Left forelimb (tissue), 1 donor: ENCODE measurements around the gene TSBP1.
"Not testable (repeated sequence)": the region's sequence is repeated elsewhere in the genome, so short reads cannot be mapped to it uniquely, and the experiment has no call there.

ENCODE experiments used
- DNase-seq: peaks from one replicate; pipeline ENCODE4 v3.0.0-alpha.2; 2018; ENCODE audit warnings: low spot score

TSBP1 gene

DNA sequence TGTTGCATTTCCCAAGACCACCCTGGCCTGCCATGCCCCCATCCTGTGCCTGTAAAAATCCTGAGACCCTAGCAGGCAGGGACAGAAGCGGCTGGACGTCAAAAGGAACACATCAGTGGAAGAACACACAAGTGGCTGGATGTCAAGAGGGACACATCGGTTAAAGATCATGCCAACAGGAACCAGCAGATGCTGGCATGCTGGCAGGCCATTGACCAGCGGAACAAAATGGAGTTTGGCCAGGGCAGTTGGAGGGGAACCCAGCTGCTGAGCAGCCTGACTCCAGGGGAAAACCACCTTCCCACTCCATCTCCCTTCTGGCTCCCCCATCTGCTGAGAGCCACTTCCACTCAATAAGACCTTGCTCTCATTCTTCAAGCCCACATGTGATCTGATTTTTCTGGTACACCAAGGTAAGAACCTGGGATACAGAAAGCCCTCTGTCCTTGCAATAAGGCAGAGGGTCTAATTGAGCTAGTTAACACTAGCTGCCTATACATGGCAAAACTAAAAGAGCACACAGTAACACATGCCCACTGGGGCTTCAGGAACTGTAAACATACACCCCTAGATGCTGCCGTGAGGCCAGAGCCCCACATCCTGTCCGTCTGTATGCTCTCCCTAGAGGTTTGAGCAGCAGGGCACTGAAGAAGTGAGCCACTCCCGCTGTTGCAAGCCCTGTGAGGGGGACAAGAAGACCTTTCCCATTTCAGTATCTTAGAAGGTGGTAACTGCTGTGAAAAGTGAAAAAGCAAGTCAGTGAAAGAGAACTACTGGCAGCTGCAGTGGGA, 4.2 kb upstream of the TSBP1 start:
- DNase-seq, result no peak

DNA sequence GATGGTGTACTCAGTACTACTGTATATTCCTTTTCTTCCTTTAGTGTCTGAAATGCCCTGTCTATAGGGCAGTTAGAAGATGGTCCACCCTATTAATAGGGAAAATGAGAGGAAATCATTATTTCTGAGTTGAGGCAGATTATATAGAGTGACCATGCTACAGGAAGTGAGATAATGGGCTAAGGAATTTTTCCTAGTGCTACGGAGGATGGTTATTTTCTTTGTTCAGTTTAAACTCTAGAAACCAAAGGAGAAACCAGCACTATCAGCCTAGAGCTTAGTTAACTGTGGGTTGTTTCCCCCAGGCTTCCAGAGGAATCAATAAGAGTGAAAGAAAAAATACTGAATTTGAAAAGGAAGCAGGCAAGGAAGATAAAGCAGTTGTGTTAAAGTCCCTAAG, 474 bp downstream of the TSBP1 start:
- DNase-seq, result no peak

DNA sequence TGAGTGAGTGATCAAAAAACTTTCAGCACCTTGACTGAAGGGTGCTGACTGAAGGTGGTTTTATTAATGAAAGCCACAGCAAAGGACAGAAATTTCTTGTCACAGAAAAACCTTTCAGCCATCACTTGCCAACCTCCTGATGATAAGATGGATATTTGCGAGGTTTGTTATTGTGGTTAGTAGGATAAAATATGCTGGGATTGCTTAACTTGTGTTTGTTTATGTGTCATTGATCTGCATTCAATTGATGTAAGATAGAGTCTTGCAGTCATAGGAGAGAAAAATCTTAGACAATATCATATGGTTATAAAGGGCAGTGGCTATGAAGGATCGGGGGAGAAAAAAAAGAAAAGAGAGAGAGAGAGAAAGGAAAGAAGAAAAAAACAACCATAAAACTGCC, 1.2 kb downstream of the TSBP1 start:
- no peak for DNase-seq

DNA sequence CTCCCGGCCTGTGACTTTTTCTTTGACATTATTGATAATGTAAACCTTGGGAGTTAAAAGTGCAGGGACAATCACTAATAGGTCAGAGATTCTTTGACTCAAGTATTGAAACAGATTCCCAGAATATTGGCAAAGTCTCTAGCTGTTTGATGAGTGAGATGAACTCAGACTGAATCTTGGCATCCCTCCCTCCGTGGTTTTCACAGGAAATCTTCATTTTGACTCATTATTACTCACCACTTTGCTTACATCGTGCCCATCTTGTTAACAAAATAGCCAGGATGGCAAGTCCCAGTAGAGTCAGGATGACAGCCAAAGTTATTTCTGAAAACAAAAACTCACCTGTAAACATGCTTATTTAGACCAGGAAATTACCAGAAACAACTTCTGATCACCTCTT, 2.0 kb downstream of the TSBP1 start:
- DNase-seq, result no peak

DNA sequence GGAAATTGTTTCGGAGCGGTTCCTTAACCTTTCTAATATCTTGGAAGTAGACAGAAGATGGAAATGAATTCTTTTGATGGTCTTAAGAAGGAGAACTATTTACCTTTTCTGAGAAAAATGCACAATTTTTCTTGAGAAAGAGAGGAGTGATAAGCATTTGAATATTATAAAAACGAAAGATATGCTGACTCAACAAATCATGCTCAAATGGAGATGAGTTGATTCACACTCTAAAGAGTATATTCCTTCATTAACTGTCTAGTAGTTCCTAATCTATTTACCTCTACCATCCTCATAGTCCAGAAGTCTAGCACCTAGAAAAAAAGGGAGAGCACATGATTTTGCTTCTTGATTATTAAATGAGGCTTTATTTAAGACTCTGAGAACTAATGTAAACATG, 4.1 kb downstream of the TSBP1 start:
- no peak for DNase-seq

DNA sequence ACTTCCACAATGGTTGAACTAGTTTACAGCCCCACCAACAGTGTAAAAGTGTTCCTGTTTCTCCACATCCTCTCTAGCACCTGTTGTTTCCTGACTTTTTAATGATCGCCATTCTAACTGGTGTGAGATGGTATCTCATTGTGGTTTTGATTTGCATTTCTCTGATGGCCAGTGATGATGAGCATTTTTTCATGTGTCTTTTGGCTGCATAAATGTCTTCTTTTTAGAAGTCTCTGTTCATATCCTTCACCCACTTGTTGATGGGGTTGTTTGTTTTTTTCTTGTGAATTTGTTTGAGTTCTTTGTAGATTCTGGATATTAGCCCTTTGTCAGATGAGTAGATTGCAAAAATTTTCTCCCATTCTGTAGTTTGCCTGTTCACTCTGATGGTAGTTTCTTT, 12.5 kb downstream of the TSBP1 start:
- not testable (repeated sequence) for DNase-seq

DNA sequence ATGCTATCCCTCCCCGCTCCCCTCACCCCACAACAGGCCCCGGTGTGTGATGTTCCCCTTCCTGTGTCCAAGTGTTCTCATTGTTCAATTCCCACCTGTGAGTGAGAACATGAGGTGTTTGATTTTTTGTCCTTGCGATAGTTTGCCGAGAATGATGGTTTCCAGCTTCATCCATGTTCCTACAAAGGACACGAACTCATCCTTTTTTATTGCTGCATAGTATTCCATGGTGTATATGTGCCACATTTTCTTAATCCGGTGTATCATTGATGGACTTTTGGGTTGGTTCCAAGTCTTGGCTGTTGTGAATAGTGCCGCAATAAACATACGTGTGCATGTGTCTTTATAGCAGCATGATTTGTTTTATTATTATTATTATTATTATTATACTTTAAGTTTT, 13.2 kb downstream of the TSBP1 start:
- not testable (repeated sequence) for DNase-seq

DNA sequence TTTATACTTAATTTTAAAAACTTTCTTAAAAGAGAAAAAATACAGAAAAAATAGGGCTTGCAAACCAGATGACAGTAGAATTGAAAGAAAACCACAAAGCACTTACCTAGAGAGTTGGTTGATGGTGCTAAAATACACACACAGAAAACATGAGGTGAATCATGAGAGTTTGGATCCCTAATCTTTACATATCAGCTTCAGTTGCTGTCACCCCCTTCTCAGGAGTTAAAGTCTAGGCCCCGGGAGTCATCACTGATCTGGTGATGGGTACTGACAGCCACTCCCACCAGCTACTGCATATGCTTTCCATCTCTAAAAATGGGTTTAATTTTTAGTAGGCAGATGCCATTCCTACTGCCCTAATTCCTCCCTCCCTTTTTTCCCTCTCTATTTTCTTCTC, 16.7 kb downstream of the TSBP1 start:
- no peak for DNase-seq

DNA sequence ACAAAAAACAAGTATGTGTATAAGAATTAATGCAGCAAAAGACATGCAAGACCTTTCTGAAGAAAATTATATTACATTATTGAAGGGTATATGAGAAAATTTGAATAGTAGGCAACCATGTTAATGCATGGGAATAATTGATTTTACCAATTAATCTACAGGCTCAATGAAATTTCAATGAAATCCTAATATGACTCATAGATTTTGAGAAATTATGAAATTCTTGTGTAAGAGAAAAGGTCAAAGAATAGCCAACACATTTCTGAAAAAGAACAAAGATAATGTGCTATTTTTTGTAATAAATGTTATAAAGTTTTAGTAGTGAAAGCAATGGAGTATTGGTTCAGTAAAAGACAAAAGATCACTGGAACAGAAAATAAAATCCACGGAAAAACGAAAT, 18.4 kb downstream of the TSBP1 start:
- no peak for DNase-seq

DNA sequence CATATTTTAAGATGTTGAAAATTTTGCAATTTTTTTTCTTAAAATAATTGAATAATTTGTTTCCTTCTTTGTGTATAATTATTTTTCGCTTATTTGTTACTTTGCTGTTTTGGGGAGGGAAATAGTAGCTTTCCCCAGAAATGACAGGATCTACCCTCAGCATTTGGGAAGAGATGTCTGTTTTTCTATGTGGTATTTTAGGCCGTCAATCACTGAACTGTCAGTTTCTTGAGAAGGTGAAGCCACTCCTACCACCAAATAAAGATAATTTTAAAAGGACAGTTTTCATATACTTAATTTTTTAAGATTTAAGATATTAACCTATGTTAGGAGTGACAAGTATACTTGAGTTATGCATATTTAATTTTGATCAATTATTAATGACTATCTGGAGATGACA, 31.5 kb downstream of the TSBP1 start:
- DNase-seq, result no peak

DNA sequence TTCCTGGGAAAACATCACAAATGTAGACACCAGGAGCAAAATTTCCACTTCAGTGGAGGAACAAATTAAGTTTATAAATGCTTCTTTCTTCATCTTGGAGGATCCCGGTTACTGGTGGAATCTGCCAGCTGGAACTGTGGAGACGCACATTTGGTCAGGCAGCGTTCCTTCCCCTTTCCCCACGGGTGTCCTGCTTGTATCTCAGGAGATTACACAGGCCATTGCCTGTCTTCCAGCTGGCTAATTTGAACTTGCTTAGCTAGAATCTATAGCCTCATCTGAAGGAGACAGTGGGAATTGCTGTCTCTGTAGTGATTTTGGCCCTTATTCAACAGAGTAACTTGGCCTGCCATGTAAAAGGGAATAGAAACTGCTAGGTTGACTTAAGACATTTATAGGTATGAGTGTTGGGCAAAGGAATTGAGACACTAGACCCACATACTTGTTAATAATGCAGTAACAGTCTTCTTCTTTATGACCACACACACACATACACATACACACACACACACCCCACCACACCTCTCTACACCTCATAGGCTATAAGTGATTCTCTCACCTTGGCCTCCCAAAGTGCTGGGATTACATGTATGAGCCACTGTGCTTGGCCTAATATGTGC, 34.4 kb downstream of the TSBP1 start:
- DNase-seq, result no peak

DNA sequence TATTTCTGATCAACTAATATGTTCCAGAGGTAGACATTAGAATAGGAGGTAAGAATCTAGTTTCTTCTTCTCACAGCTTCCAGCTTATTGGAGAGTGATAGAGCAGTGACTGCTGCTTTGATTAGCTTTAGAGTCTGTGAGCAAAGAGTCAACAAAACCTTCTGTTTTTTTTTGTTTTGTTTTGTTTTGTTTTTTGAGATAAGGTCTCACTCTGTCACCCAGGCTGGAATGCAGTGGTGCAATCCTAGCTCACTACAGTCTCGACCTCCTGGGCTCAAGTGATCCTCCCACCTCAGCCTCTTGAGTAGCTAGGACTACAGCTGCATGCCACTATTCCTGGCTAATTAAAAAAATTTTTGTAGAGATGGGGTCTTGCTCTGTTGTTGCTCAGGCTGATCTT, 39.3 kb downstream of the TSBP1 start:
- no peak for DNase-seq

DNA sequence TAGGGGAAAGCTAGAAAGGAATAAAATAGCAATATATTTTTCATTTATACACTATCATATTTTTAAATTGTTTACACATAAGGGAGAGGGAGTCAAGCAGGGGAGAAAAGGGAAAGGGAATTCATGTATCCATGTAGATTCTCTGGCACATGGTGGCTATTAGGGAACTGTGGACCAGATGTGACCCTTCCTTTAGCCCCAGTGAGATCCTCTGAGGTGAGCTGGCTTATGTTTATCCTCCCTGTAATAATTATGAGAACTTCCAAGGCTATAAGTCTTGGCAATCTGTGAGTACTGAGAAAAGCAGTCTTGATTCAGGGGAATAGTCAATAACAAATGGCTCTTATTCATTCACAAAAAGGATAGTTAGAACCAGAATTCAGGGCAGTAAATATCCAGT, 42.6 kb downstream of the TSBP1 start:
- DNase-seq, result no peak

DNA sequence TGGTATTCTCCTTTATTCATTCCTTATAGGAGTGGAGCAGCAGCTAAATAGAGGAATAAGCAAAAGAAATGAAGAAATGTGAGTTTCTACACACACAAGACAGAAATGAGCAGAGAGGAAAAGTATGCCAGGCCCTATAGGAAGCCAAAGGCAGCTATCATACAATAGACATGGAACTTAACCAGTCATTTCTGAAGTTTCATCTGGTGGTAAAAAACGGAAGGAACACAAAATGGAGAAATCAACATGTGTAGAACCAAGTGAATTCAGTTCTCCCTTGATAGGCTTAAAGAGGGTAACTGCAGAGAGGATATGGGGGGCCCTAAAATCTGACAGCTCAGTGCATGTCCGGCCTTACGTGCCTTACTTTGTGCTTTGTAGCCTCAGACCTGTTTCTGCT, 44.6 kb downstream of the TSBP1 start:
- DNase-seq, result no peak

DNA sequence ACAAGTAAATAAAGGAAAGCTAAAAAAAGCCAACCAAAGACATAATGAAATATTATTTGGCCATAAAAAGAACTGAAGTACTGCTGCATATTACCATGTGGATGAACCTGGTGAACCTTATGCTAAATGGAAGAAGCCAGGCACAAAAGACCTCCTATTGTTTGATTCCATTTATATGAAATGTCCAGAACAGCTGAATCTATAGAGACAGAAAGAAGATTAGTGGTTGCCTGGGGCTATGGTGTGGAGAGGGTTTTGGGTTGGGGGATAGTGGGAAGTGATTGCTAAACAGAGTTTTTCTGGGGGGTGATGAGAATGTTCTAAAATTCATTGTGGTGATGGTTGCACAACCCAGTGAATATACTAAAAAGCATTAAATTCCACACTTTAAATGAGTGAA, 53.2 kb downstream of the TSBP1 start:
- no peak for DNase-seq

DNA sequence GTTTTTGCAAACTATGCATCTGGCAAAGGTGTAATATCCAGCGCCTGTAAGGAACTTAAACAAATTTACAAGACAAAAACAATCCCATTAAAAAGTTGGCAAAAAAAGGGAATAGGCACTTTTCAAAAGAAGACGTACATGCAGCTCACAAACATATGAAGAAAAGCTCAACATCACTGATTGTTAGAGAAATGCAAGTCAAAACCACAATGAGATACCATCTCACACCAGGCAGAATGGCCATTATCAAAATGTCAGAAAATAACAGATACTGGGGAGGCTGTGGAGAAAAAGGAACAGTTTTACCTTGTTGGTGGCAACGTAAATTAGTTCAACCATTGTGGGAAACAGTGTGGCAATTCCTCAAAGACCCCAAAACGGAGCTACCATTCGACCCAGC, 54.2 kb downstream of the TSBP1 start:
- no peak for DNase-seq

DNA sequence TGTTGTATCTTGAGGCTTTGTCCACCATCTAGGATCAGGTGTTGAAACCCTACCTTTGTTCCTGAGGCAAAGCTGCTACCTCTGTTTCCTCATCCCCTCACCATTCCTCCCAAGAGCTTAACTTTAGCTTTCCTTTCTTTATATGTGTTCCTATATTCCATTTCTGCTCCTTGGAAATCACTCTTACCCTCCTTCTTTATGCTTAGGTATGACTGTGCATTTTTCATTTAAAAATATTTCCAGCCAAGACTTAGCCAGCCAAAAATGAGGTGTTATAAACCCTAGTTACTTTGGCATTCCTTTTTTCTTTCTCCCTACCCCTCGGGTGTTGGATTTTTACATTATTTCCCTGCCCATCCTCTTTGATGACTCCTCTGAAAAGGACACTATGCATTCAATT, 57.7 kb downstream of the TSBP1 start:
- DNase-seq, result no peak

DNA sequence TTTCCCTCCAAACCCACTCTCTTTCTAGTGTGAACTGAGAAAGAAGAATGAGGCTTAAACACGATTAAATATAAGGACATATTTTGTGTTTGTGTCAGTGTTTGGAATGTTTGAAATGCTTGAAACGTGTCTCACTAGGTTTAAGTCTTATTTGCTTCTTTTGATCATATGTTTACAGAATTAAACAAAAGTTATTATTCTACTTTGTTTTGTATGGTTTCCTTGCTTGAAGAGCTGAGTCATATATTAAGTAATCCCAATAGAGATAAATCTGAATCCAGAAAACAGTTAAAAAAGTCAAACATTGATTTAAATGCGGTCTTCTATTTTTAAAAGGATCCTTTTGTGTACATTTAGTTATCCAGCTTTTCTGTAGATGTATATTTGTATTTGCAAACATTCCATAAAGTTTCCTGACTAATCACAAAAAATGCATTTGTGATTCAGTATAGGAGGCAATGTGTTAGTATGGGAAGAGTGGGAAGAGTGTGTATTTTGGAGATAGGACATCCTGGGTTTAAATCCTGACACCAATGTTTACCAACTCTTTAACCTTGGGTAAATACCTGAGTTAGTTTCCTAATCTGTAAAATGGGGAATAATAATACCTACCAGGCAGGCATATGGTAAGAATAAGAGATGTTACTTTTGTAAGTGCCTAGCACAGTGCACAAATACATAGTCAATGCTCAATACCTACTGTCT, 72.9 kb downstream of the TSBP1 start:
- no peak for DNase-seq

DNA sequence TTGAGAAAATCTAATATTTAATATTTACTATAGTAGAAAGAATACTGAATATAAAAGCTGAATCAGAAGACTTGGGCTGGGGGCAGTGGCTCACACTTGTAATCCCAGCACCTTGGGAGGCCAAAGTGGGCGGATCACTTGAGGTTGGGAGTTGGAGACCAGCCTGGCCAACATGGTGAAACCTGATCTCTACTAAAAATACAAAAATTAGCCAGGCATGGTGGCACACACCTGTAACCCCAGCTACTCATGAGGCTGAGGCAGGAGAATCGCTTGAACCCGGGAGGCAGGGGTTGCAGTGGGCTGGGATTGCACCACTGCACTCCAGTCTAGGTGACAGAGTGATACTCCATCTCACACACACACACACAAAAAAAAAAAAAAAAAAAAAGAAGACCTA, 76.7 kb downstream of the TSBP1 start:
- not testable (repeated sequence) for DNase-seq

DNA sequence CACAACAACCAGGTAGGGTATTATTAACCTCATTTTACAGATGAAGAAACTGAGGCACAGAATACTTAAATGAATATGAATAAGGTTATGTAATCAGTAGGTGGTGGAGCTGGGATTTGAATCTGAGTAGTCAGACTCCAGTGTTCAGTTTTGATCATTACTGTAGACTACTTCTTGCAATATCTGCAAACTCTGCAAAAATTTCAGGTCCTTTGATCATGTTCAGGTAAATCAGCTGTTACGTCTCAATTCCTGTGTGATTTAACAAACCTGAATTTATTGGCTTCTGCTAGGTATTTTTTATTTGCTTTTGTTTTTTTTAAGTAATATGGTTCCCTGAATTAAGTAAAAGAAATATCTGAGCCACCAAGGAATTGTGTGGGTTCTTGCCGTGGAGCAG, 77.1 kb downstream of the TSBP1 start:
- no peak for DNase-seq

DNA sequence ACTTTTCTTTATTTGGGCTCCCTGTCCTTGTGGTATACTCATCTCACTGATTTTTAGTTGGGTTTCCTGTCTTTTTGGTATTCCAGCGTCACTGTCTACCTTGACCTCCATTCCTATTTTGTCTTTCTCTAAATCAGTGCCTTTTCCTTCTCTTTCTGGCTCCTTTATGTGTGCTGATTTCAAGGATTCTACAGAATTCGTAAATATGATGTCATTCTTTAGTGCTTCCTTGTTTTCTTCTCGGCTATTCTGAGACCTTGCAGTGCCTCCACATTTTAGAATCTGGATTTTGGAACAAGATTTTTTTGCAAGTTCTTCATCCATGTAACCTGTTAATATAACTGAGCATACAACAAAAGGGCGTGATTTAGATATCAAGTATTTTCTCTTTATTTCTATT, 78.0 kb downstream of the TSBP1 start:
- no peak for DNase-seq

DNA sequence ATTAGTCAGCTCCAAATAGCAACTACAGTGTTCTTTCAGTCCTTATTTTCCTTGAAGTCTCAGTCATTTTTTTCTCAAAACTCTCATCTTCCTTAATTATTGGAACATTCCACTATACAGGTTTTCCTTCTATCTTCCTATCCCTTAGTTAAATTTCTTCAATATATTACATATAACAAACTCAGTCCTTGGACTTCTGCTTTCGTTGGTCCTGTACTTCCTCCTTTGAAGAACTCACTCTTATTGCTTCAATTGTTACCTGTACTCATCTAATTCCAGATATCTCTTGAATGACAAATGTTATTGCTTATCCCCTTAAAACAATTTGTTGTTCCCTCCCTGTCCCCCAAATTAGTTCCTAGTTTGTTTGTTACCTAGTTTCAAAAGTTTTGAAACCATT, 80.2 kb downstream of the TSBP1 start:
- no peak for DNase-seq

DNA sequence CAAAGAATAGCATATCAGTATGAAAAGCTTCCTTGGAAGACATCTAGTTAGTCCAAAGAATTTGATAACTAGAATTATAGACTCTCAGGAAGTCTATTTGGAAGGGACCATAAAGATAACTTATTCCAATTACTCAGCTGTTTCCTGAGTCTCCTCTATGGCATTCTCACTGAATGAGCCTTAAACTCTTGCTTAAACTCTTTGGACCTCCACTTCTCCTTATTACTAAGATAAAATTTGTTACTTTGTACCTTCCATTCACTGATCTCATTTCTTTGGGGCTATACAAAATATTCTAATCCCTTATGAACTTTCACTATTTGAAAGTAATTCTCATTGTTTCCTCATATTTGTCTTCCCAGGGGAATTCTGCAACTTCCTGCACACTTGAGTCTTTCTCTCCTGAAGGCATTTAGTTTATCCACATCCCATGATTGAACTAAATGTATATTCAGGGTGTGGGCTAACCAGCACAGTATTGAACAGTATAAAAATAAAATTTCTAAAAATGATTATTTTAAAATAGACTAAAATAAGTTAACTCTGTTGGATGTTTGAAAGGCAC, 80.7 kb downstream of the TSBP1 start:
- DNase-seq, result no peak
